ENCODE results near the gene FAU. TPM values are rescaled to one million over a fixed set of nuclear protein-coding genes. Genes with fewer than 3 reads are reported as not detected.

Gene FAU
- total RNA-seq, 2 experiments from 2014 or later = 1,937 to 1,976 TPM

DNA sequence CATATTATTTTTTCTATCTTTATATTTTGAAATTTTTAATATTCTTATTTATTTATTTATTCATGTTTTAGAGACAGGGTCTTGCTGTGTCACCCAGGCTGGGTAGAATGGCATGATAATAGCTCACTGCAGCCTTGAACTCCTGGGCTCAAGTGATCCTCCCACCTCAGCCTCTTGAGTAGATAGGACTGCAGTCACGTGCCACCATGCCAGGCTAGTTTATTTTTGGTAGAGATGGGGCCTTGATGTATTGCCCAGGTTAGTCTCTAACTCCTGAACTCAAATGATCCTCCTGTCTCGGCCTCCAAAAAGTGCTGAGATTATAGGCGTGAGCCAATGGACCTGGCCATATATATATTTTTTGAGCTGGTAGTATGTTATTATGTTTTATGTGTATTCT, 45.7 kb upstream of the FAU start:
- Mint-ChIP-seq H3K27me3 (no peaks in the 10 kb centered on the region), H3K9me3 (no peaks in the 10 kb centered on the region), H3K4me1 (ENCODE audit: low read depth) (no peaks in the 10 kb centered on the region), H3K4me3 (no peak overlapping the region), H3K27ac (no peak overlapping the region), H3K36me3 (ENCODE audit: low read depth) (no peaks in the 10 kb centered on the region)
- intact Hi-C loops (cut with DNase I, micrococcal nuclease) = no loop called here
- TF ChIP-seq CTCF (IDR thresholded peaks at IDR 0.05) = no peak
- Histone ChIP-seq H3K36me3 (ENCODE audit: insufficient read depth, low read length) (no peaks in the 10 kb centered on the region), H3K4me1 (ENCODE audit: insufficient read depth, low read length) (peaks cover 9% of the 10 kb centered on the region), H3K27ac (ENCODE audit: low read depth in 1 of 2, low read length in 2 of 2) (no peak overlapping the region), H3K9me3 (ENCODE audit: control insufficient read depth in 1 of 2, insufficient read depth in 1 of 2, low read length in 2 of 2) (no peaks in the 10 kb centered on the region), H3K27me3 (ENCODE audit: control insufficient read depth in 1 of 2, insufficient read depth in 2 of 2, low read length in 2 of 2) (no peaks in the 10 kb centered on the region), H3K4me3 (ENCODE audit: low read length) (no peak overlapping the region)
- ChIA-PET POLR2A (no interaction called here), CTCF (no interaction called here)
- ATAC-seq (ENCODE audit: poor library complexity) = no peak
- DNase-seq = no peak

DNA sequence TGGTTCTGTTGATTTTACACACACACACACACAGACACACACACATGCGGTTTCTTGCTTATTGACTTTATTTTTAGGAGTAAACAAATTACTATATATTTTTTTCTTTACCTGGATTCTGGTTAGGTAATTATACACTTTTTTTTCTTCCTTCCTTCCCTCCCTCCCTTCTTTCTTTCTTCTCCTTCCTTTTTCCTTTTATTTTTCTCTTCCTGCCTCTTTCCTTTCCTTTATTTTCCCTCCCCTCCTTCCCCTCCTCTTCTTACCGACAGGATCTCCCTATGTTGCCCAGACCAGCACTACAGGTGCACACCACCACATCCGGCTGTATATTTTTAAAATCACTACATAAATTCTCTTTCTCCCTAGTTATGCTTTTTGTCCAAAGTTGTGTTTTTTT, 45.0 kb upstream of the FAU start:
- no peak for DNase-seq
- Histone ChIP-seq H3K27me3 (ENCODE audit: control insufficient read depth in 1 of 2, insufficient read depth in 2 of 2, low read length in 2 of 2) (no peaks in the 10 kb centered on the region), H3K4me1 (ENCODE audit: insufficient read depth, low read length) (peaks cover 9% of the 10 kb centered on the region), H3K4me3 (ENCODE audit: low read length) (no peak overlapping the region), H3K9me3 (ENCODE audit: control insufficient read depth in 1 of 2, insufficient read depth in 1 of 2, low read length in 2 of 2) (no peaks in the 10 kb centered on the region), H3K36me3 (ENCODE audit: insufficient read depth, low read length) (no peaks in the 10 kb centered on the region), H3K27ac (ENCODE audit: low read depth in 1 of 2, low read length in 2 of 2) (no peak overlapping the region)
- POLR2A ChIA-PET = no interaction called here
- Mint-ChIP-seq H3K9me3 (no peaks in the 10 kb centered on the region), H3K36me3 (ENCODE audit: low read depth) (no peaks in the 10 kb centered on the region), H3K4me1 (ENCODE audit: low read depth) (no peaks in the 10 kb centered on the region), H3K4me3 (no peak overlapping the region), H3K27me3 (no peaks in the 10 kb centered on the region), H3K27ac (no peak overlapping the region)
- CTCF ChIA-PET = no interaction called here
- TF ChIP-seq CTCF (IDR thresholded peaks at IDR 0.05) = no peak
- intact Hi-C loops (cut with DNase I, micrococcal nuclease) = no loop called here
- ATAC-seq (ENCODE audit: poor library complexity) = no peak

GRCh38 chr11:65165410-65166317, 43.7 kb upstream of the FAU start:
- H3K4me1 ChIP-seq (ENCODE audit: insufficient read depth, low read length) = peaks cover 9% of the 10 kb centered on the region
- Mint-ChIP-seq H3K4me1 (ENCODE audit: low read depth) (no peaks in the 10 kb centered on the region), H3K9me3 (no peaks in the 10 kb centered on the region), H3K4me3 (no peak overlapping the region), H3K27me3 (peaks cover 4% of the 10 kb centered on the region), H3K36me3 (ENCODE audit: low read depth) (no peaks in the 10 kb centered on the region), H3K27ac (no peak overlapping the region)
- CTCF ChIA-PET = no interaction called here
- no peaks in the 10 kb centered on the region for H3K36me3 ChIP-seq (ENCODE audit: insufficient read depth, low read length)
- intact Hi-C loops (cut with DNase I, micrococcal nuclease) = no loop called here
- no peak for DNase-seq
- TF ChIP-seq CTCF (IDR thresholded peaks at IDR 0.05) = no peak
- no peak for ATAC-seq (ENCODE audit: poor library complexity)
- no peaks in the 10 kb centered on the region for H3K27me3 ChIP-seq (ENCODE audit: control insufficient read depth in 1 of 2, insufficient read depth in 2 of 2, low read length in 2 of 2)
- no peak overlapping the region for H3K4me3 ChIP-seq (ENCODE audit: low read length)
- H3K27ac ChIP-seq (ENCODE audit: low read depth in 1 of 2, low read length in 2 of 2) = no peak overlapping the region
- POLR2A ChIA-PET = no interaction called here
- no peaks in the 10 kb centered on the region for H3K9me3 ChIP-seq (ENCODE audit: control insufficient read depth in 1 of 2, insufficient read depth in 1 of 2, low read length in 2 of 2)

Measured in CD4-positive, alpha-beta T cell (primary cell).